Osteocyte (in vitro differentiated cells): ENCODE measurements around the gene RALA. TPM values are rescaled to one million over a fixed set of nuclear protein-coding genes. Genes with fewer than 3 reads are reported as not detected.

Experiments used
- DNase-seq: peaks from one replicate; pipeline ENCODE4 v3.0.0; 2021; ENCODE audit warnings: mixed read lengths; ENCODE audit not compliant: unreplicated experiment; ENCODE audit errors: extremely low spot score
- H3K27ac Mint-ChIP-seq: one replicate; pipeline ENCODE4 v1.8.0; 2021; ENCODE audit warnings: mild to moderate bottlenecking, mixed read lengths; ENCODE audit not compliant: unreplicated experiment
- H3K27me3 Mint-ChIP-seq: one replicate; pipeline ENCODE4 v1.8.0; 2021; ENCODE audit warnings: mixed read lengths; ENCODE audit not compliant: unreplicated experiment
- H3K36me3 Mint-ChIP-seq: one replicate; pipeline ENCODE4 v1.8.0; 2021; ENCODE audit warnings: mixed read lengths; ENCODE audit not compliant: unreplicated experiment
- H3K4me1 Mint-ChIP-seq: one replicate; pipeline ENCODE4 v1.8.0; 2021; ENCODE audit warnings: mixed read lengths; ENCODE audit not compliant: unreplicated experiment
- H3K4me3 Mint-ChIP-seq: one replicate; pipeline ENCODE4 v1.8.0; 2021; ENCODE audit warnings: mild to moderate bottlenecking, moderate library complexity, mixed read lengths; ENCODE audit not compliant: unreplicated experiment
- H3K9me3 Mint-ChIP-seq: one replicate; pipeline ENCODE4 v1.8.0; 2021; ENCODE audit warnings: mixed read lengths; ENCODE audit not compliant: unreplicated experiment
- total RNA-seq: library from RNA; stranded (reverse); gene quantifications from 2 replicates; pipeline ENCODE4 v1.2.1, GENCODE V29; 2021
- TF ChIP-seq, protein P1 (sequence below): fragments of 200-600 bp; sonication (generic); IDR thresholded peaks from 2 replicates; pipeline ENCODE4 v1.5.0; 2021; ENCODE audit warnings: antibody characterized with exemption, mild to moderate bottlenecking, moderate library complexity

The RALA gene
- total RNA-seq, 1 donor from 2014 or later, result 30.5 TPM

DNA sequence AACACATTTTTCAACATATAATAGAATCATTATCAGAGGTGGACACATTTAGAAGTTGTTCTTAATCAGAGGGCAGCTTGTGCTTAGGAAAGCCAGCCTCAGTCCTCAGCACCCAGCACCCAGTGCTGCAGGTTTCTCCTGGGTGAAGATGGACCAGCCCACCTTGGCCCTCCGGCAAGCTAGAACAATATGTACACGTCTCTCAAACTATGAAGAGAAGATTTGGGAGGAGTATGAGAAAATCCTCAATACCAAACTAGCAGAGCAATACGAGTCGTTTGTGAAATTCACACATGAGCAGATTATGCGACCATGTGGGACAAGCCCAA is 13.5 kb upstream of the RALA start:
- TF ChIP-seq, protein P1, sequence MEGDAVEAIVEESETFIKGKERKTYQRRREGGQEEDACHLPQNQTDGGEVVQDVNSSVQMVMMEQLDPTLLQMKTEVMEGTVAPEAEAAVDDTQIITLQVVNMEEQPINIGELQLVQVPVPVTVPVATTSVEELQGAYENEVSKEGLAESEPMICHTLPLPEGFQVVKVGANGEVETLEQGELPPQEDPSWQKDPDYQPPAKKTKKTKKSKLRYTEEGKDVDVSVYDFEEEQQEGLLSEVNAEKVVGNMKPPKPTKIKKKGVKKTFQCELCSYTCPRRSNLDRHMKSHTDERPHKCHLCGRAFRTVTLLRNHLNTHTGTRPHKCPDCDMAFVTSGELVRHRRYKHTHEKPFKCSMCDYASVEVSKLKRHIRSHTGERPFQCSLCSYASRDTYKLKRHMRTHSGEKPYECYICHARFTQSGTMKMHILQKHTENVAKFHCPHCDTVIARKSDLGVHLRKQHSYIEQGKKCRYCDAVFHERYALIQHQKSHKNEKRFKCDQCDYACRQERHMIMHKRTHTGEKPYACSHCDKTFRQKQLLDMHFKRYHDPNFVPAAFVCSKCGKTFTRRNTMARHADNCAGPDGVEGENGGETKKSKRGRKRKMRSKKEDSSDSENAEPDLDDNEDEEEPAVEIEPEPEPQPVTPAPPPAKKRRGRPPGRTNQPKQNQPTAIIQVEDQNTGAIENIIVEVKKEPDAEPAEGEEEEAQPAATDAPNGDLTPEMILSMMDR, result no peak
- Mint-ChIP-seq H3K27ac (no peak overlapping the region), H3K27me3 (no peaks in the 10 kb centered on the region), H3K9me3 (no peaks in the 10 kb centered on the region), H3K36me3 (no peaks in the 10 kb centered on the region), H3K4me3 (peak overlapping the region; percentile 11), H3K4me1 (peaks cover 10% of the 10 kb centered on the region)
- DNase-seq, result no peak

DNA sequence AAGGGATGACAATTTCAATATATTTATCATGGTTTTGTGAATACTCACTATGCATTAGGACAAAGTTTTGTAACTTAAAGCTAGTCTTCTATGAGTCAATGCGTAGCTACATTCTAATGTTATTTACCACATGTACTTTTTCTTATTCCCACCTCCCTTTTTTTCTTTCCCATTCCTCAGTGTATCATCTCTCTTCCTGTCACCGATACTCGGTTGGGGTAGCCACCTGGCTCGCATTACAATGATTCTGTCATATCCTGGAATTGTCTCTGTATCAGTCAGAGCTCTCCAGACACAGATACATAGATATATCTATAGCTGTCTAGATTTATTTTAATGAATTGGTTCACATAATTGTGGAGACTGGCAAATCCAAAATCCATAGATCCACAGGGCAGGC is 9.8 kb upstream of the RALA start:
- Mint-ChIP-seq H3K27ac (no peak overlapping the region), H3K27me3 (no peaks in the 10 kb centered on the region), H3K4me1 (peaks cover 10% of the 10 kb centered on the region), H3K4me3 (no peak overlapping the region), H3K9me3 (no peaks in the 10 kb centered on the region), H3K36me3 (no peaks in the 10 kb centered on the region)
- TF ChIP-seq, protein P1, result no peak
- DNase-seq, result no peak

DNA sequence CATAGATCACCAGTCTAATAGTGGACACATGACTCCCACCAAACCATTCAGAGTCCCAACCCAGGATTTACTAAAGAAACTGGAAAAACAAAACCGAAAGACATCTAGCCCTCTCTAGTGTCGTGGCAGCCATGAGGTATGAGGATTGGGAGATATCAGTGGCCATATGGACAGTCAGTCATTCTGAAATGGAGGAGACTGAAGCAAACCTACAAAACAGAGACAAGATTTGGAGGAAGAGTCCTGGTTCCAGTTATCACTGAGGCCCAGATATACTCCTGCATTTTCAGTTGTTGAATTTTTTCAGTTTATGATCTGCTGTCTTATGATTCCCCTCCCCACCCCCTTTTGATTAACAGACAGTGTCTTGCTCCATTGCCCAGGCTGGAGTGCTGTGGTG is 9.1 kb upstream of the RALA start:
- Mint-ChIP-seq H3K36me3 (no peaks in the 10 kb centered on the region), H3K27ac (no peak overlapping the region), H3K27me3 (no peaks in the 10 kb centered on the region), H3K9me3 (no peaks in the 10 kb centered on the region), H3K4me1 (peaks cover 5% of the 10 kb centered on the region), H3K4me3 (no peak overlapping the region)
- TF ChIP-seq, protein P1, result no peak
- no peak for DNase-seq

DNA sequence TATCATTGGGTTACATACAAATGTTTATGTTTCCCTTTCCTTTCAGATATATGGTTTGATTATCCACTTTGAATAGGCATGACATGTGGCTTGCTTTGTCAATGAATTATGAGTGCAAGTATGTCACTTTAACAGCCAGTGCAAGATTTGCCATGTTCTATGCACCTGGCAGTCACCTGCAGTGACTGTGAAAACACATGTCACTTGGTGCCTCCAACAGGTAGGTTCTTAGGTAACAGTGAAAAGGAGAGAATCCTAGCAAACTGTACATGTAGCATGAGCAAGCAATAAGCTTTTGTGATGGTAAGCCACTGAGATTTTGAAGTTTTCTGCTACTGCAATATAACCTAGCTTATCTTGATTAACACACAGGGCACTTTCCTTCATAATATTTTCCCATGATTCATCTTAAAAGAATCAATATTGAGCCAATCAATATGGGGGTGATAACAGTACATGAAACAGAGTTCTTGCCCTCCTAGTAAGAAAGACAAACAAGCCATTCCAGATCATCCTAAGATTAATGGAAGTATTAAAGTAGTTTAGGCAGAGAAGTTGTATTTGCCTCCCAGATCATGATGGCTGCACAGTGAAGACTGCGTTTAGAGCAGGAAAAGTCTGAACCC is 7.9 kb upstream of the RALA start:
- Mint-ChIP-seq H3K27ac (no peak overlapping the region), H3K36me3 (no peaks in the 10 kb centered on the region), H3K4me3 (no peak overlapping the region), H3K4me1 (no peaks in the 10 kb centered on the region), H3K27me3 (no peaks in the 10 kb centered on the region), H3K9me3 (no peaks in the 10 kb centered on the region)
- TF ChIP-seq, protein P1, result no peak
- DNase-seq, result no peak

DNA sequence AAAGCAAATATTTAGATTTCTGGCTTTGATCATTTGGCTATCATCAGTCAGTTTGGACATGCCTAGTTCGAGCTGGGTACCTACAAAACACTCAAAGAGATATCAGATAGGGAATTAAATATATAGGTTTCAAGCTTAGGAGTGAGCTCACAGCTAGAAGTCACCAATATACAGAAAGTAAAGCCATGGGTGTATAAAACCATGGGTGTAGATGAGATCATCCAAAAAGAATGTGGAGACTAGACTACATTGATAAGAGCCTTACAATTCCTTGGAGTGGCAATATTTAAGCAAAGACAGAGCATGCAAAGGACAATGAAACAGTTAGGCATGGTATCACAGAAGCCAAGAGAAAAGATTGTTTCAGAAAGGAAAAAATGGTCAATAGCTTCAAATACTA is 7.2 kb upstream of the RALA start:
- no peaks in the 10 kb centered on the region for H3K4me1 Mint-ChIP-seq
- H3K27me3 Mint-ChIP-seq, result no peaks in the 10 kb centered on the region
- H3K9me3 Mint-ChIP-seq, result no peaks in the 10 kb centered on the region
- DNase-seq, result no peak
- no peak overlapping the region for H3K27ac Mint-ChIP-seq
- H3K4me3 Mint-ChIP-seq, result no peak overlapping the region
- H3K36me3 Mint-ChIP-seq, result no peaks in the 10 kb centered on the region
- TF ChIP-seq, protein P1, result no peak
